Measurements from ENCODE around the gene GPRC6A.

DNA sequence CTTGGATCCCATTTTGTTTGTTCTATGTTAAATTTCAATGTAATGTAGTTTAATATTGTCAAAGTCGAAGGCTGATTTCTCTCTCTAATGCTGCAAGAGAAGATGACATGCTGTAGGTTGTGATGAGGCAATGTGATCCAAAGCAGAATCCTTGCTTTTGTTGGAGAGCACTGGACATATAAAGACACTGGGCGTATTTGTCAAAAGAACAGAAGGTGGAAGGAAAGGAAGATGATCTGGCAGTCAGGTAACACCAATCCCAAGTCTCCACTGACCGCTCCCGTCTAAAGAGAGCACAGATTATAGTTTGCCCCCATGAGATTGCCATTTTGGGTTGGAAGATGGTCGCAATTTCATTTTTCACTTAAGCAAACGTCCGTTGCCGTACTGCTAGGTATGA is 47.2 kb upstream of the GPRC6A start:
- TF ChIP-seq, protein P1, sequence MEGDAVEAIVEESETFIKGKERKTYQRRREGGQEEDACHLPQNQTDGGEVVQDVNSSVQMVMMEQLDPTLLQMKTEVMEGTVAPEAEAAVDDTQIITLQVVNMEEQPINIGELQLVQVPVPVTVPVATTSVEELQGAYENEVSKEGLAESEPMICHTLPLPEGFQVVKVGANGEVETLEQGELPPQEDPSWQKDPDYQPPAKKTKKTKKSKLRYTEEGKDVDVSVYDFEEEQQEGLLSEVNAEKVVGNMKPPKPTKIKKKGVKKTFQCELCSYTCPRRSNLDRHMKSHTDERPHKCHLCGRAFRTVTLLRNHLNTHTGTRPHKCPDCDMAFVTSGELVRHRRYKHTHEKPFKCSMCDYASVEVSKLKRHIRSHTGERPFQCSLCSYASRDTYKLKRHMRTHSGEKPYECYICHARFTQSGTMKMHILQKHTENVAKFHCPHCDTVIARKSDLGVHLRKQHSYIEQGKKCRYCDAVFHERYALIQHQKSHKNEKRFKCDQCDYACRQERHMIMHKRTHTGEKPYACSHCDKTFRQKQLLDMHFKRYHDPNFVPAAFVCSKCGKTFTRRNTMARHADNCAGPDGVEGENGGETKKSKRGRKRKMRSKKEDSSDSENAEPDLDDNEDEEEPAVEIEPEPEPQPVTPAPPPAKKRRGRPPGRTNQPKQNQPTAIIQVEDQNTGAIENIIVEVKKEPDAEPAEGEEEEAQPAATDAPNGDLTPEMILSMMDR (IDR thresholded peaks at IDR 0.05): no peak
- no peak for TF ChIP-seq POLR2A (IDR thresholded peaks at IDR 0.05)
